H1 (cell line): ENCODE data around the gene MCF2L2. TPM values are rescaled to one million over a fixed set of nuclear protein-coding genes. Genes with fewer than 3 reads are reported as not detected.

Experiments used
- CREB1 ChIP-seq: IDR thresholded peaks from 2 replicates; pipeline ENCODE4 v1.6.1; 2012; ENCODE audit warnings: inconsistent platforms
- MAX ChIP-seq: IDR thresholded peaks from 2 replicates; pipeline ENCODE4 v1.6.1; 2012; ENCODE audit warnings: inconsistent platforms
- polyA plus RNA-seq, 7 experiments: library from polyadenylated mRNA; depleted of rRNA in 3 of 7; stranded (reverse) in 5 of 7; unstranded in 2 of 7; fragments of >200 nt in 5 of 7; fragments of 200-250 nt in 2 of 7; gene quantifications; 1 replicate in 5 of 7; 2 replicates in 1 of 7; 4 replicates in 1 of 7; pipeline versions ENCODE4 v1.2.1 to v1.2.3, GENCODE V29; 2011 to 2013; ENCODE audit warnings: missing spikeins in 2 of 7, mixed read lengths in 2 of 7
- total RNA-seq: library from RNA; stranded (reverse); fragmentation: NEBNext Ultra II Directional; extraction: Animal tissue kit (Norgen Biotek cat#: 25700); gene quantifications from 2 replicates; pipeline ENCODE4 v1.2.1, GENCODE V29; 2021
- TF ChIP-seq, protein P1 (sequence below), 3 experiments: IDR thresholded peaks; 1 replicate in 2 of 3; 2 replicates in 1 of 3; pipeline versions ENCODE4 v1.5.1 to v1.6.1; 2011; ENCODE audit warnings: low read length in 3 of 3, mild to moderate bottlenecking in 3 of 3, inconsistent platforms in 2 of 3, low read depth in 1 of 3, moderate library complexity in 1 of 3; ENCODE audit not compliant: insufficient read depth in 1 of 3; ENCODE audit errors: control extremely low read depth in 1 of 3

The MCF2L2 gene
- total and polyA plus RNA-seq, 2 of the 8 experiments (the other 6 are each of a cell fraction or from before 2014, with no cell fraction given), result 4.1 to 13.7 TPM

GRCh38 chr3:183381673-183382072 is 46.7 kb downstream of the MCF2L2 start (continued):
- TF ChIP-seq, protein P1, sequence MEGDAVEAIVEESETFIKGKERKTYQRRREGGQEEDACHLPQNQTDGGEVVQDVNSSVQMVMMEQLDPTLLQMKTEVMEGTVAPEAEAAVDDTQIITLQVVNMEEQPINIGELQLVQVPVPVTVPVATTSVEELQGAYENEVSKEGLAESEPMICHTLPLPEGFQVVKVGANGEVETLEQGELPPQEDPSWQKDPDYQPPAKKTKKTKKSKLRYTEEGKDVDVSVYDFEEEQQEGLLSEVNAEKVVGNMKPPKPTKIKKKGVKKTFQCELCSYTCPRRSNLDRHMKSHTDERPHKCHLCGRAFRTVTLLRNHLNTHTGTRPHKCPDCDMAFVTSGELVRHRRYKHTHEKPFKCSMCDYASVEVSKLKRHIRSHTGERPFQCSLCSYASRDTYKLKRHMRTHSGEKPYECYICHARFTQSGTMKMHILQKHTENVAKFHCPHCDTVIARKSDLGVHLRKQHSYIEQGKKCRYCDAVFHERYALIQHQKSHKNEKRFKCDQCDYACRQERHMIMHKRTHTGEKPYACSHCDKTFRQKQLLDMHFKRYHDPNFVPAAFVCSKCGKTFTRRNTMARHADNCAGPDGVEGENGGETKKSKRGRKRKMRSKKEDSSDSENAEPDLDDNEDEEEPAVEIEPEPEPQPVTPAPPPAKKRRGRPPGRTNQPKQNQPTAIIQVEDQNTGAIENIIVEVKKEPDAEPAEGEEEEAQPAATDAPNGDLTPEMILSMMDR (IDR thresholded peaks at IDR 0.05; ENCODE audit: control extremely low read depth in 1 of 3, insufficient read depth in 1 of 3, low read depth in 1 of 3, low read length in 3 of 3), result no peak
- no peak for TF ChIP-seq CREB1
- no peak for TF ChIP-seq MAX
